CD4-positive, alpha-beta T cell treated with Interleukin-21 for 1 hour (primary cell): ENCODE data around the gene PGS1.
A peak's percentile ranks its signal among the peaks of the same experiment; 100 is the strongest.
"Not testable (repeated sequence)": the region's sequence is repeated elsewhere in the genome, so short reads cannot be mapped to it uniquely, and the experiment has no call there.

ENCODE experiments used
- DNase-seq: peaks from one replicate; pipeline ENCODE4 v3.0.0-alpha.2; 2020

PGS1 gene

GRCh38 chr17:78378225-78379130, at the start of gene PGS1:
Gene PGS1, plus strand, starts transcription at chr17:78378649. Its CDS starts 17 bp downstream, at chr17:78378666.
- peak; percentile 83 for DNase-seq

GRCh38 chr17:78329263-78330059, 49.0 kb upstream of the PGS1 start:
- no peak for DNase-seq

GRCh38 chr17:78330570-78331224, 47.8 kb upstream of the PGS1 start:
- DNase-seq = no peak

- not testable (repeated sequence) for DNase-seq
Measured at GRCh38 chr17:78331355-78331754, 47.1 kb upstream of the PGS1 start.

- no peak for DNase-seq
Measured at GRCh38 chr17:78332991-78333390, 45.5 kb upstream of the PGS1 start.

GRCh38 chr17:78335209-78335608, 43.2 kb upstream of the PGS1 start:
- DNase-seq = no peak

- no peak for DNase-seq
Measured at GRCh38 chr17:78337244-78338109, 41.0 kb upstream of the PGS1 start.

- peak; percentile 66 for DNase-seq
Measured at GRCh38 chr17:78338486-78339259, 39.8 kb upstream of the PGS1 start.

- DNase-seq = no peak
Measured at GRCh38 chr17:78340183-78340955, 38.1 kb upstream of the PGS1 start.

GRCh38 chr17:78341559-78342448, 36.6 kb upstream of the PGS1 start:
- DNase-seq = peak; percentile 52

GRCh38 chr17:78342449-78343186, 35.8 kb upstream of the PGS1 start:
- DNase-seq = no peak

GRCh38 chr17:78343187-78343542, 35.3 kb upstream of the PGS1 start:
- peak; percentile 64 for DNase-seq

- DNase-seq = peak; percentile 90
Measured at GRCh38 chr17:78343543-78344201, 34.8 kb upstream of the PGS1 start.

GRCh38 chr17:78344666-78345065, 33.8 kb upstream of the PGS1 start:
- no peak for DNase-seq

GRCh38 chr17:78345172-78345571, 33.3 kb upstream of the PGS1 start:
- no peak for DNase-seq

GRCh38 chr17:78345791-78346494, 32.5 kb upstream of the PGS1 start:
- no peak for DNase-seq

- no peak for DNase-seq
Measured at GRCh38 chr17:78346605-78347250, 31.7 kb upstream of the PGS1 start.
